ENCODE results near the gene ARHGEF4.

Gene ARHGEF4

GRCh38 chr2:130917006-130917688 lies 80.4 kb downstream of the ARHGEF4 start:
- no peak for DNase-seq (ENCODE audit: low read depth in 2 of 2)

- no peak for DNase-seq (ENCODE audit: low read depth in 2 of 2)
Measured at GRCh38 chr2:130918393-130918792, 81.7 kb downstream of the ARHGEF4 start.

GRCh38 chr2:130920415-130921163 lies 83.9 kb downstream of the ARHGEF4 start:
- DNase-seq (ENCODE audit: low read depth in 2 of 2), result peak; percentile 13 to 24

DNA sequence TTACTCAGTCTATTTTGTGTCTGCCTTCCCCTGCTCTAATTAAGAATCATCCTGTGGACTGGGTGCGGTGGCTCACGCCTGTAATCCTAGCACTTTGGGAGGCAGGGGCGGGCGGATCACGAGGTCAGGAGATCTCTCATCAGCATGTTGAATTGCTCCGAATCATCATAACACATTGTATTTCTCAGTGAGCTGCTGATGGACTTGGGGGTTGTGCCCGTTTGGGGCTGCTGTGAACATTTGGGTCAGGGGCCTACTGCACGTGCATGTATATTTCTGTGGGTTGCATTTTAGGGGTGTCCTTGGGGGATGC lies 84.4 kb downstream of the ARHGEF4 start:
- no peak for DNase-seq (ENCODE audit: low read depth in 2 of 2)

DNA sequence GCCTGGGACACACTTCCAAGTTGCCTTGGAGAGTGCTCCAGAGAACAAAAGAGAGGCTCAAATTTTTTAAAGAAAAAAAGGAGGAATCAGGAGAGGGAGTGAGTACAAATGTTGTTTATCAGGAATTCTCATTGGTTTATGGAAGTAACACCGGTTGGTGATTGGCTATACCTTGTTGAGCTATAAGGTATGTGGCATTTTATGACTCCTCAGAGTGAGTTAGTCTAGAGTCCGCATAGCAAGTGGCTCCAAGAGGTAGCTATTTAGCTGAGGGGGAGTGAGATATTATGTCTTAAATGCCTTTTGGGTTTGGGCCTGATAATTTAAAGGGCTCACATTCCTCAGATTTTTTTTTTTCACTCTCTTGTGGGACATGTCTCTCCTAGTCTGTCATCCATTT lies 85.7 kb downstream of the ARHGEF4 start:
- DNase-seq (ENCODE audit: low read depth in 2 of 2), result no peak

- DNase-seq (ENCODE audit: low read depth in 2 of 2), result no peak
Measured at GRCh38 chr2:130928385-130928784, 91.7 kb downstream of the ARHGEF4 start.

- no peak for DNase-seq (ENCODE audit: low read depth in 2 of 2)
Measured at GRCh38 chr2:130930740-130931659, 94.3 kb downstream of the ARHGEF4 start.

- DNase-seq (ENCODE audit: low read depth in 2 of 2), result no peak
Measured at GRCh38 chr2:130933501-130933900, 96.8 kb downstream of the ARHGEF4 start.

- no peak for DNase-seq (ENCODE audit: low read depth in 2 of 2)
Measured at GRCh38 chr2:130936451-130936850, 99.7 kb downstream of the ARHGEF4 start.

DNA sequence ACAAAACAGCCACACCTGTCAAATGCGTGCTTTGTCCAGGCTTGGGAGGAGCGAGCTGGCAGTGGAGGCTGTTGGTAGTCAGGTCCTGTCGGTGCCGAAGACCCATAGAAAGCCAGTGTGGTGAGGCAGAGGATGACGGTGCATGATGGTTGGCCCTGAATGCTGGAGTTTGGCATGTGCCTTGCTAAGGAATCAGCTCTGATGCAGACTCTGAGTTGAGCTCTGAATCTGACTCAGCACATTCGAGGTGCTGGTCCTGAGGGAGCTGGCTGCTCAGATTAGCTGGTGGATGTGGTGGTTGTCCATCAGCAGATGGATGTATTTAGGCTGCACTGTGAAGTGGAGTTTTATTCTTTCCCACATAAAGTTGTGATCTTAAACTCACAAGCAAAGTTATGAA lies 111.3 kb downstream of the ARHGEF4 start:
- DNase-seq (ENCODE audit: low read depth in 2 of 2), result no peak

- no peak for DNase-seq (ENCODE audit: low read depth in 2 of 2)
Measured at GRCh38 chr2:130949954-130950353, 113.2 kb downstream of the ARHGEF4 start.

DNA sequence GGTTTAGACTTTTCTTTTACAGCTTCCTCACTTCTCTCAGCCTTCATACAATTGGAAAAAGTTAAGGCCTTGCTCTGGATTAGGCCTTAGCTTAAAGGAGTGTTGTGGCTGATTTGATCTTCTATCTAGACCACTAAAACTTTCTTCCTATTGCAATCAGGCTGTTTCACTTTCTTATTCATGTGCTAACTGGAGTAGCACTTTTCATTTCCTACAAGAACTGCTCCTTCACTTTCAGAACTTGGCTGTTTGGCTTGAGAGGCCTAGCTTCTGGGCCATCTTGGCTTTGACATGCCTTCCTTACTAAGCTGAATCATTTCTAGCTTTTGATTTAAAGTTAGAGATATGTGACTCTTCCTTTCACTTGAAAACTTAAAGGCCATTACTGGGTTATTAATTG lies 114.3 kb downstream of the ARHGEF4 start:
- DNase-seq (ENCODE audit: low read depth in 2 of 2), result no peak

- DNase-seq (ENCODE audit: low read depth in 2 of 2), result no peak
Measured at GRCh38 chr2:130954873-130955272, 118.2 kb downstream of the ARHGEF4 start.

DNA sequence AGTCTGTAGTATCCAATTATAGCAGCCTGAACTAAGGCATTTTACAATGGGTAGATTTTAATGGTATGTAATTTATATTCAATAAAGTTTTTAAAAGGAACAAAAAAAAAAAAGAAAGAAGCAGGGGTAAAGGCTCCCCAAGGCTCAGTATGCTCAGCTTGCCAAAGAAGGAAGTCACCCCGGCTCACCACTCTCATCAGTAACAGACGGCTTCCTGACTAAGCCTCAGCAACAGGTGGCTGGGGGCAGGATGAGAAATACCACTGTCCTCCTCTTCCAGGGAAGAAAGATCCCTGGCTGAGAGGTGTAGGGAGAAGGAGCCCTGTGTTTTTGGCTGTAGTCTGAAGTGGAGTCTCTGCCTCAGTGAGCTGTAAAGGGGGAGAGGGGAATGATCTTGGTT lies 121.2 kb downstream of the ARHGEF4 start:
- DNase-seq (ENCODE audit: low read depth in 2 of 2), result no peak

- DNase-seq (ENCODE audit: low read depth in 2 of 2), result no peak
Measured at GRCh38 chr2:130963196-130963848, 126.6 kb downstream of the ARHGEF4 start.

DNA sequence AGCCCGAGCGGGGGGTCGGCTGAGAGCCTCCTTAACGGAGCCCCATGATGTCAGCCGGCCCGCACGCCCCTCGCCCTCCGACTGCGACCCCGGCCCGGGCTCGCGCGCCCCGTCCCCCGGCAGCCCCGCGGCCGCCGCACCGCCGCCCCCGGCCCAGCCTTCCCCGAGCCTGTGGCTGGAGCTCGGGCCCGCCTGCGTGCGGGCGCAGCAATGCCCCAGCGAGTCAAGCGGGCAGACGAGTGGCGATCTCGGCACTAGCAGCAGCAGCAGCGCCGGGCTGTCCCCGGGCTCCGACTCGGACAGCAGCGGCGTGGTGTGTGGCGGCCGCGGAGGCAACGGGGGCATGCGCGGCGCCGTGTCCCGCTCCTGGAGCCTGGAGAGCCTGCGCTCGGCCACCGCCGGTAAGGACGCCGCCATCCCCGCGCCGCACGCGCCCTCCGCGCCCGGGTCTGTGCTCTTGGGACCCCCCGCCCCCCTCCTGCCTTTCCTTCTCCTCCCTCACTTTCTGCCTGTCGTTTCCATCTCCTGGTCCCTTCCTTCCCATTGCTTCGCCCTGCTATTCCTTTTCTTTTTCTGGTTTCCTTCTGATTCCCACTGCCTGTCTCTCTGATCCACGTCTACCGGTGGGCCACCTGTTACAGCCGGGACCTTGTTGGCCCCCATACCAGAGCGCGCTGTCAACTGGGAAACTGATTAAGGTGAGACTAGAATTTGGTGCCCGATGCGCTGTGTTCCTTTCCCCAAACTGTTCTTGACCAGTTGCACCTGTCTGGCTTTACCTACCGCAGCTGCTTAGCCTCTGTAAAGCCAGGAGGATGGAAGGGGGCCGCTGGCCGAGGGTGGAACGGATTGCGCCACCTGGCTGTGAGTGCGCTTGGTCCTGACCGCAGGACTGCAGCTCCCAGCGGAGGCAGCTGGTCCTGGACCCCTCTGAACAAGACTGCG lies 127.4 kb downstream of the ARHGEF4 start:
- no peak for DNase-seq (ENCODE audit: low read depth in 2 of 2)

DNA sequence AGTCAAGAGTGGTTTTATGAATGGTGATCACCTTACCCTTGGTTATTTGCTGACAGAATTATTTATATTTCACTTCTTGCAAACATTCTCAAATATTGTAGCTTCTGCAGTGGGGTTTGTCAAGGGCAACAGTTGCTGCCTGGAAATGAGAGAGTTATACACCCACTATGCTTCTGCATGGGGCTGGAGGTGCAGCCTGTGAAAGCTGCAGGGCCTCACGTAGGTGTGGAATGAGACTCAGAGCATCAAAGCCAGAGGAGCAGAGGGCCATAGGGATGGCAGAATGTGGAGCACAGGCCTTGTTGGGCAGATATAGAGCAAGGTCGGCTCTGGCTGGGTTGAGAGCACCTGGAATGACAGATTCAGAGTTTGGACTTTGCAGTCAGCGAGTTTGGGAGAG lies 128.2 kb downstream of the ARHGEF4 start:
- no peak for DNase-seq (ENCODE audit: low read depth in 2 of 2)

GRCh38 chr2:130966149-130966774 lies 129.5 kb downstream of the ARHGEF4 start:
- no peak for DNase-seq (ENCODE audit: low read depth in 2 of 2)

DNA sequence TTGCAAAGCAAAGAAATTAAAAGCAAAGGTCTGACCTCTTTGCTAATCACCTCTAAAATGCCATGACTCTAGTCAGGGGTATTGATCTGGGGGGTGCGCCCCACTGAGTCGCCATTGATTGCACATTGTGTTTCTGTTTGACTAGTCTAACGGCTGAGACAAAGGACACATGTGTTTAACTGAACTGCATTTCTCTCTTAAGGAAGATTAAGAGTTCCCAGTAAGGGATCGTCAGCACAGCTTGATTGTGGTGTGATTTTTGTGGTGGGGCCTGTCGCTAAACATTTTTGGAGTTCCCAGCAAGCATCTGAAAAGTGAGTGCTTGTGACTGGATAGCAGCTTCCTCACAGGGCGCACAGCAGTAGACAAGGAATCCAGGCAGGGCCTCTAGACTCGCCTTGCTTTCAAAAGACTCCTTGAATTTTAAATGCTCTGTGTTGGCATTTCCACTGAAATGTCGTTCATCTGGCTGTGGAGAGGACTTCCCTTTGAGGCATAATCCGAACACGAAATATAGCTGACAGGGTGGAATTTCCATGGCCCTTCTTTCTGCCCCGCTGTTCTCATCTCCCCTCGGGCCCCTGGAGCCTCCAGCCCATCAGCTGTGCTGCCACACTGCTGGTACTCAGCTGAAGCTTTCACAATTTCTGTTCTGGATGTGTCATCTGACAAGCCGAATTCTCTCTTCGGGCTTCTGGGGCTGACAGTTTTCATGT lies 130.2 kb downstream of the ARHGEF4 start:
- DNase-seq (ENCODE audit: low read depth in 2 of 2), result no peak

- no peak for DNase-seq (ENCODE audit: low read depth in 2 of 2)
Measured at GRCh38 chr2:130972410-130972809, 135.7 kb downstream of the ARHGEF4 start.

Data from fibroblast of skin of left biceps (primary cell).